ENCODE results near the gene GEMIN7. TPM values are rescaled to one million over a fixed set of nuclear protein-coding genes. Genes with fewer than 3 reads are reported as not detected.

Gene GEMIN7
- total and polyA plus RNA-seq, 4 donors: 10.0 to 25.2 (median 19.4) TPM

DNA sequence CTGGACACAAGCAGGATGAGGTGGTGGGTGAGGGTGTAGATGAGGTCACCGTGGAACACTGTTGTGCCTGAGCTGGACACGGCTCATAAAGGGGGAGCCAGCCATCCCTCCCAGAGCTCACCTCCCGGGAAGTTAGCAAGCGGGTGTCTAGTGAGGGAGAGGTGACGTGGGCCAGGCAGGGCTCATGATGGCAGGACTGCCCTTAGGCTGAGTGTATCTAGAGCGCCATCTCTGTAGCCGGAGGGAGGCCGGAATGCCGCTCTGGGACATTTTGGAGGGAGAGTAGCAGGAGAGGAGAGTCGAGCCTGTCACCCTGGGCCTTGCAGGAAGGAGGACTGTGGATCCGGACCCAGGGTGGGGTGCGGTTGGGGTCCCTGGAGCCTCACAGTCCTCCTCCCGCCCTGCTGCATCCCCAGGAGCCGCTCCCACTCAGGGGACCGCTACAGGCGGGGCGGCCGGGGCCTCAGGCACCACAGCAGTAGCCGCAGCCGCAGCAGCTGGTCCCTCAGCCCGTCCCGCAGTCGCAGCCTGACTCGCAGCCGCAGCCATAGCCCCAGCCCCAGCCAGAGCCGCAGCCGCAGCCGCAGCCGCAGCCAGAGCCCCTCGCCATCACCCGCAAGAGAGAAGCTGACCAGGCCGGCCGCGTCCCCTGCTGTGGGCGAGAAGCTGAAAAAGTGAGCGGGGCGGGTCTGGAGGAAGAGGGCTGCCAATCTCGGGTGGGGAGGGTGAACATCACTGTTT, 12.0 kb upstream of the GEMIN7 start:
- TF ChIP-seq, protein P1, sequence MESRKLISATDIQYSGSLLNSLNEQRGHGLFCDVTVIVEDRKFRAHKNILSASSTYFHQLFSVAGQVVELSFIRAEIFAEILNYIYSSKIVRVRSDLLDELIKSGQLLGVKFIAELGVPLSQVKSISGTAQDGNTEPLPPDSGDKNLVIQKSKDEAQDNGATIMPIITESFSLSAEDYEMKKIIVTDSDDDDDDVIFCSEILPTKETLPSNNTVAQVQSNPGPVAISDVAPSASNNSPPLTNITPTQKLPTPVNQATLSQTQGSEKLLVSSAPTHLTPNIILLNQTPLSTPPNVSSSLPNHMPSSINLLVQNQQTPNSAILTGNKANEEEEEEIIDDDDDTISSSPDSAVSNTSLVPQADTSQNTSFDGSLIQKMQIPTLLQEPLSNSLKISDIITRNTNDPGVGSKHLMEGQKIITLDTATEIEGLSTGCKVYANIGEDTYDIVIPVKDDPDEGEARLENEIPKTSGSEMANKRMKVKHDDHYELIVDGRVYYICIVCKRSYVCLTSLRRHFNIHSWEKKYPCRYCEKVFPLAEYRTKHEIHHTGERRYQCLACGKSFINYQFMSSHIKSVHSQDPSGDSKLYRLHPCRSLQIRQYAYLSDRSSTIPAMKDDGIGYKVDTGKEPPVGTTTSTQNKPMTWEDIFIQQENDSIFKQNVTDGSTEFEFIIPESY (IDR thresholded peaks at IDR 0.05): no peak
- TF ChIP-seq FOXA2 (IDR thresholded peaks at IDR 0.05): no peak
- TF ChIP-seq GABPA (IDR thresholded peaks at IDR 0.05 in 1 of 2, conservative IDR thresholded peaks at IDR 0.05 in 1 of 2): no peak
- no peak for TF ChIP-seq YY1 (IDR thresholded peaks at IDR 0.05)
- no peak for TF ChIP-seq TAF1 (conservative IDR thresholded peaks at IDR 0.05)
- TF ChIP-seq EGR1 (IDR thresholded peaks at IDR 0.05; ENCODE audit: low read depth in 2 of 2): no peak
- no peak for TF ChIP-seq SP1 (IDR thresholded peaks at IDR 0.05)
- no peak for TF ChIP-seq HNF4A (conservative IDR thresholded peaks at IDR 0.05)
- TF ChIP-seq NR2F2 (IDR thresholded peaks at IDR 0.05): no peak
- no peak for TF ChIP-seq JUND (IDR thresholded peaks at IDR 0.05)
- no peak for TF ChIP-seq RAD21 (IDR thresholded peaks at IDR 0.05)
- no peak for TF ChIP-seq HNF4G (IDR thresholded peaks at IDR 0.05)
- TF ChIP-seq FOXA1 (IDR thresholded peaks at IDR 0.05): no peak
- no peak for TF ChIP-seq RXRA (IDR thresholded peaks at IDR 0.05)
- TF ChIP-seq, protein P2, sequence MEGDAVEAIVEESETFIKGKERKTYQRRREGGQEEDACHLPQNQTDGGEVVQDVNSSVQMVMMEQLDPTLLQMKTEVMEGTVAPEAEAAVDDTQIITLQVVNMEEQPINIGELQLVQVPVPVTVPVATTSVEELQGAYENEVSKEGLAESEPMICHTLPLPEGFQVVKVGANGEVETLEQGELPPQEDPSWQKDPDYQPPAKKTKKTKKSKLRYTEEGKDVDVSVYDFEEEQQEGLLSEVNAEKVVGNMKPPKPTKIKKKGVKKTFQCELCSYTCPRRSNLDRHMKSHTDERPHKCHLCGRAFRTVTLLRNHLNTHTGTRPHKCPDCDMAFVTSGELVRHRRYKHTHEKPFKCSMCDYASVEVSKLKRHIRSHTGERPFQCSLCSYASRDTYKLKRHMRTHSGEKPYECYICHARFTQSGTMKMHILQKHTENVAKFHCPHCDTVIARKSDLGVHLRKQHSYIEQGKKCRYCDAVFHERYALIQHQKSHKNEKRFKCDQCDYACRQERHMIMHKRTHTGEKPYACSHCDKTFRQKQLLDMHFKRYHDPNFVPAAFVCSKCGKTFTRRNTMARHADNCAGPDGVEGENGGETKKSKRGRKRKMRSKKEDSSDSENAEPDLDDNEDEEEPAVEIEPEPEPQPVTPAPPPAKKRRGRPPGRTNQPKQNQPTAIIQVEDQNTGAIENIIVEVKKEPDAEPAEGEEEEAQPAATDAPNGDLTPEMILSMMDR (IDR thresholded peaks at IDR 0.05; ENCODE audit: low read depth, low read length, missing input control): no peak
- TF ChIP-seq, protein P3, sequence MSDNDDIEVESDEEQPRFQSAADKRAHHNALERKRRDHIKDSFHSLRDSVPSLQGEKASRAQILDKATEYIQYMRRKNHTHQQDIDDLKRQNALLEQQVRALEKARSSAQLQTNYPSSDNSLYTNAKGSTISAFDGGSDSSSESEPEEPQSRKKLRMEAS (IDR thresholded peaks at IDR 0.05): no peak
- TF ChIP-seq, protein P4, sequence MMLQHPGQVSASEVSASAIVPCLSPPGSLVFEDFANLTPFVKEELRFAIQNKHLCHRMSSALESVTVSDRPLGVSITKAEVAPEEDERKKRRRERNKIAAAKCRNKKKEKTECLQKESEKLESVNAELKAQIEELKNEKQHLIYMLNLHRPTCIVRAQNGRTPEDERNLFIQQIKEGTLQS (IDR thresholded peaks at IDR 0.05): no peak
- WGBS: 97% methylated on average over 38 of the region's 38 CpGs
- DNase-seq (ENCODE audit: low spot score): no peak

DNA sequence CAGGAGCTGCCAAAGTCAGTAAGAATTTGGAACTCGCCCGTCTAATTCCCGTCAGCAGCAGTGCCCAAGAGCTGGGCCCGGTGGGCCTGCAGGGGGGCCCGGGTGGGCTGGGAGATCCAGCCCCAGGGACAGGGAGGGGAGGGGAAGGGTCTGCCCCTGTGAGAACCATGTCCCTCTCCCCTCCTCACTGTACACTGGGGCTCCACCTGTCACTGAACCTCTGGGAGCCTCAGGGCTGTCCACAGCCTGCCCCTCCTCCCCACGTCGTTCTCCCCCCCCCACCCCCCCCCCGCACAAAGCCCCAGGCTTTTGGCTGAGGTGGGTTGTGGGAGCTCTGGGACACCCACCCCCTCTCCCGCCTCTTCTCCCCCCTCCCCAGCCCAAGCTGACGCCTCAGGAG, 11.0 kb upstream of the GEMIN7 start:
- Histone ChIP-seq H3K9me3 (ENCODE audit: control insufficient read depth in 4 of 4, low read length in 3 of 4) (no peaks in the 10 kb centered on the region), H3K36me3 (ENCODE audit: control insufficient read depth in 4 of 4, insufficient read depth in 3 of 4, low read depth in 1 of 4, low read length in 3 of 4) (peaks cover 32 to 57% (median 39%) of the 10 kb centered on the region in 4 donors), H3K4me1 (ENCODE audit: control insufficient read depth in 4 of 4, insufficient read depth in 4 of 4, low read length in 3 of 4) (no peaks in the 10 kb centered on the region), H3K9ac (ENCODE audit: low read depth in 1 of 2, low read length in 2 of 2) (no peak overlapping the region), H3K27me3 (ENCODE audit: control insufficient read depth in 4 of 4, insufficient read depth in 4 of 4, low read length in 3 of 4) (no peaks in the 10 kb centered on the region), H3K27ac (ENCODE audit: low read depth in 1 of 2, low read length in 2 of 2) (no peak overlapping the region), H3K4me3 (ENCODE audit: low read depth in 1 of 3, low read length in 3 of 3) (no peak overlapping the region)
- 89% methylated on average over 10 of the region's 10 CpGs for WGBS
- TF ChIP-seq RXRA (IDR thresholded peaks at IDR 0.05) (no peak), RAD21 (IDR thresholded peaks at IDR 0.05) (no peak)
- TF ChIP-seq, protein P3 (IDR thresholded peaks at IDR 0.05): no peak
- TF ChIP-seq, protein P2 (IDR thresholded peaks at IDR 0.05; ENCODE audit: low read depth, low read length, missing input control): no peak
- TF ChIP-seq, protein P4 (IDR thresholded peaks at IDR 0.05): no peak
- DNase-seq (ENCODE audit: low spot score): no peak

More for the DNA sequence above, 12.0 kb upstream of the GEMIN7 start:
- no peaks in the 10 kb centered on the region for H3K9me3 ChIP-seq (ENCODE audit: control insufficient read depth in 4 of 4, low read length in 3 of 4)
- no peak overlapping the region for H3K27ac ChIP-seq (ENCODE audit: low read depth in 1 of 2, low read length in 2 of 2)
- H3K27me3 ChIP-seq (ENCODE audit: control insufficient read depth in 4 of 4, insufficient read depth in 4 of 4, low read length in 3 of 4): no peaks in the 10 kb centered on the region
- no peak overlapping the region for H3K4me3 ChIP-seq (ENCODE audit: low read depth in 1 of 3, low read length in 3 of 3)
- no peak overlapping the region for H3K9ac ChIP-seq (ENCODE audit: low read depth in 1 of 2, low read length in 2 of 2)
- H3K4me1 ChIP-seq (ENCODE audit: control insufficient read depth in 4 of 4, insufficient read depth in 4 of 4, low read length in 3 of 4): no peaks in the 10 kb centered on the region
- peaks cover 38 to 64% (median 43%) of the 10 kb centered on the region in 4 donors for H3K36me3 ChIP-seq (ENCODE audit: control insufficient read depth in 4 of 4, insufficient read depth in 3 of 4, low read depth in 1 of 4, low read length in 3 of 4)
